Thymus (tissue), 14 donors: ENCODE results near the gene ZNF165. TPM values are rescaled to one million over a fixed set of nuclear protein-coding genes. Genes with fewer than 3 reads are reported as not detected.
"Not testable (repeated sequence)": the region's sequence is repeated elsewhere in the genome, so short reads cannot be mapped to it uniquely, and the experiment has no call there.

ENCODE experiments used
- DNase-seq, 9 donors: peaks; one replicate each; pipeline ENCODE4 v3.0.0-alpha.2; 2013; ENCODE audit warnings: low spot score in 9 of 9, low read depth in 6 of 9, missing footprints in 1 of 9
- H3K27ac ChIP-seq, 2 donors: one replicate each; pipeline ENCODE4 v1.5.1; 2013; ENCODE audit warnings: control low read depth in 1 of 2, low read depth in 1 of 2, low read length in 1 of 2, mild to moderate bottlenecking in 1 of 2, moderate library complexity in 1 of 2
- H3K27me3 ChIP-seq, 2 donors: one replicate each; pipeline ENCODE4 v1.5.1; 2013; ENCODE audit warnings: low read length in 1 of 2; ENCODE audit not compliant: control insufficient read depth in 2 of 2, insufficient read depth in 1 of 2
- H3K36me3 ChIP-seq, 2 donors: one replicate each; pipeline ENCODE4 v1.5.1; 2013; ENCODE audit warnings: low read length in 1 of 2, mild to moderate bottlenecking in 1 of 2, moderate library complexity in 1 of 2; ENCODE audit not compliant: control insufficient read depth in 2 of 2, insufficient read depth in 2 of 2
- H3K4me1 ChIP-seq, 2 donors: one replicate each; pipeline ENCODE4 v1.5.1; 2013; ENCODE audit warnings: low read length in 2 of 2; ENCODE audit not compliant: control insufficient read depth in 2 of 2, insufficient read depth in 2 of 2
- H3K4me3 ChIP-seq, 2 donors: one replicate each; pipeline ENCODE4 v1.5.1; 2013; ENCODE audit warnings: low read length in 2 of 2, control low read depth in 1 of 2, mild to moderate bottlenecking in 1 of 2
- H3K9me3 ChIP-seq, 2 donors: one replicate each; pipeline ENCODE4 v1.5.1; 2013; ENCODE audit warnings: low read length in 1 of 2, mild to moderate bottlenecking in 1 of 2; ENCODE audit not compliant: control insufficient read depth in 2 of 2, insufficient read depth in 1 of 2
- WGBS: extraction: QIAGEN DNeasy Blood & Tissue Kit; methylation state at CpG from one replicate; pipeline ENCODE4 v1.1.7; 2013; 5-methylcytosine and 5-hydroxymethylcytosine counted together
- long read RNA-seq, 10 donors: transcript quantifications; one replicate each; lab custom pipeline, GENCODE V29; 2026
- polyA plus RNA-seq: library from polyadenylated mRNA; stranded (reverse); fragments of 200-250 nt; gene quantifications from one replicate; pipeline ENCODE4 v1.2.3, GENCODE V29; 2013
- total RNA-seq: library from RNA; stranded (reverse); fragments of 120-200 nt; gene quantifications from one replicate; pipeline ENCODE4 v1.2.4, GENCODE V29; 2013
- donor health status: healthy.

ZNF165 gene
- total RNA-seq (0.99 TPM), polyA plus RNA-seq (1.6 TPM)
- long read RNA-seq, donor 1 = 0 reads
- long read RNA-seq, donor 2 = 0 reads
- long read RNA-seq, donor 3 = 0 reads
- long read RNA-seq, donor 4 = 0 reads
- long read RNA-seq, donor 5 = 0 reads
- long read RNA-seq, donor 6 = 0 reads
- long read RNA-seq, donor 7 = 0 reads
- long read RNA-seq, donor 8 = 0 reads
- long read RNA-seq, donor 9 = 0 reads
- long read RNA-seq, donor 10 = 0 reads

- not testable (repeated sequence) for DNase-seq, H3K27me3 ChIP-seq, H3K9me3 ChIP-seq, H3K36me3 ChIP-seq
- peak within 1 kb of the TSS; percentile 20 to 72 for H3K27ac ChIP-seq
- 5% methylated on average over 15 of the region's 15 CpGs for WGBS
- peak within 1 kb of the TSS; percentile 59 to 80 for H3K4me3 ChIP-seq
- H3K4me1 ChIP-seq = peaks cover 0 to 11% of the 10 kb centered on the region in 2 donors
Observed at GRCh38 chr6:28080381-28080630, at the start of gene ZNF165. ZNF165 (plus strand) TSS chr6:28080568; CDS start chr6:28085481, 4,913 bp downstream.

- H3K9me3 ChIP-seq = no peaks in the 10 kb centered on the region
- no peaks in the 10 kb centered on the region for H3K36me3 ChIP-seq
- H3K27ac ChIP-seq = no peak overlapping the region
- H3K4me1 ChIP-seq = no peaks in the 10 kb centered on the region
- H3K27me3 ChIP-seq = no peaks in the 10 kb centered on the region
- no peak for DNase-seq
- WGBS = 88% methylated on average over 4 of the region's 4 CpGs
- H3K4me3 ChIP-seq = no peak overlapping the region
Observed at GRCh38 chr6:28053584-28053983, 26.8 kb upstream of the ZNF165 start.

- H3K4me3 ChIP-seq = no peak overlapping the region
- H3K4me1 ChIP-seq = no peaks in the 10 kb centered on the region
- no peaks in the 10 kb centered on the region for H3K36me3 ChIP-seq
- no peaks in the 10 kb centered on the region for H3K27me3 ChIP-seq
- DNase-seq = no peak
- H3K9me3 ChIP-seq = no peaks in the 10 kb centered on the region
- no peak overlapping the region for H3K27ac ChIP-seq
- 20% methylated on average over 2 of the region's 2 CpGs for WGBS
Observed at GRCh38 chr6:28060405-28060804, 20.0 kb upstream of the ZNF165 start.

DNA sequence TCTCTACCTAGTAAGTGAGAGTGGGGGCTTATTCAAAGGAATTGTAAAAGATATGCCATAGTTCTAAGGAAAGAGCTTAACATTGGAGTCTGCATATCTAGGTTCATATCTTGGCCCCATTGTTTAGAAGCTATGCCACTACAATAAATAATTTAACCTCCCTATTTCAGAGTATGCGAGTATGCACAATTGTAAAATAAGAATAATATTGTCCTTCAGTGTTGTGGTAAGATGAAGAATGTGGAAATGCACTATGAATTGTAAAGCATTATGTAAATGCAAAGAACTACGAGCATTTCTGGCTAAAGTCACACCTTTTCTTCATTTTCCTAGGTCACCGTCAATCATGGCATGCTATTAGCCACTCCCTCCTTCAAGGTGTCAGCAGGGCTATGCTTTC, 16.1 kb upstream of the ZNF165 start:
- H3K9me3 ChIP-seq = no peaks in the 10 kb centered on the region
- 85% methylated on average over 3 of the region's 3 CpGs for WGBS
- no peaks in the 10 kb centered on the region for H3K36me3 ChIP-seq
- H3K27ac ChIP-seq = no peak overlapping the region
- DNase-seq = no peak
- H3K4me3 ChIP-seq = no peak overlapping the region
- H3K27me3 ChIP-seq = peaks cover 0 to 5% of the 10 kb centered on the region in 2 donors
- no peaks in the 10 kb centered on the region for H3K4me1 ChIP-seq

GRCh38 chr6:28068067-28068466, 12.3 kb upstream of the ZNF165 start:
- H3K9me3 ChIP-seq = no peaks in the 10 kb centered on the region
- H3K4me1 ChIP-seq = no peaks in the 10 kb centered on the region
- no peak for DNase-seq
- H3K27ac ChIP-seq = no peak overlapping the region
- no peaks in the 10 kb centered on the region for H3K36me3 ChIP-seq
- H3K4me3 ChIP-seq = no peak overlapping the region
- peaks cover 0 to 8% of the 10 kb centered on the region in 2 donors for H3K27me3 ChIP-seq

DNA sequence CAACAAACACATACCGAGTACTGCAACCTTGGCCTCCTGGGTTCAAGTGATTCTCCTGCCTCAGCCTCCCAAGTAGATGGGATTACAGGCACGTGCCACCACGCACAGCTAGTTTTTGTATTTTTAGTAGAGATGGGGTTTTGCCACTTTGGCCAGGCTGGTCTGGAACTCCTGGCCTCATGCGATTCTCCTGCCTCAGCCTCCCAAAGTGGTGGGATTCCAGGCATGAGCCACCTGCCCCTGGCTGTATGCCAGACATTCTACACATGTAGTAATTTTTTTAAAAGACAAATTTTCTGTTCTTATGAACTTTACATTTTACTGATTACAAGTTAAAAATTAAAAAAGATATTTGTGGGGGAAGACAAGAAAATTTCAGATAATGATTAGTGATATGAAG, 9.4 kb upstream of the ZNF165 start:
- not testable (repeated sequence) for H3K4me3 ChIP-seq, H3K27me3 ChIP-seq, H3K36me3 ChIP-seq, H3K9me3 ChIP-seq, H3K4me1 ChIP-seq, DNase-seq, H3K27ac ChIP-seq
- 89% methylated on average over 4 of the region's 4 CpGs for WGBS

DNA sequence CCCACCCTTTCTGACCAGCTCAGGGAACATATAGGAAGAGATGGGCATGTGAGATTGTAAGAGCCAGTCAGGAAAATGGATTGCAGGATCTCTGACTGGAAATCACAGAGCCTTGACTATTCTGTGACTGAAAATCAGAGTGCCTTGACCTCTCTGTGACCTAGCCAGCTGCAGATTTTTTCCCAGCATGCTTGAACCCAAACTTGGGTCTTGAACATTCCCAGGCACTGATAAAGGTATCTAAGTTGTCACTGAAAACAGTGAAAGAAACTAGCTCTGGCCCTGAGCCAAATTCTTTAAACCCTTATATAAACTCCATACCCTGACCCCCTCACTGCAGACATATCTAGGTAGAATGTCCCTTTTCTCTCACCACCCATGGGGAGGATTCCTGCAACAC, 2.3 kb upstream of the ZNF165 start:
- no peak for DNase-seq
- Histone ChIP-seq H3K27ac (no peak overlapping the region), H3K27me3 (peaks cover 0 to 2% of the 10 kb centered on the region in 2 donors), H3K9me3 (no peaks in the 10 kb centered on the region), H3K36me3 (no peaks in the 10 kb centered on the region), H3K4me3 (no peak overlapping the region), H3K4me1 (peaks cover 0 to 11% of the 10 kb centered on the region in 2 donors)

- Histone ChIP-seq H3K9me3 (no peaks in the 10 kb centered on the region), H3K4me3 (no peak overlapping the region), H3K4me1 (peaks cover 0 to 11% of the 10 kb centered on the region in 2 donors), H3K27ac (no peak overlapping the region), H3K27me3 (peaks cover 0 to 2% of the 10 kb centered on the region in 2 donors), H3K36me3 (no peaks in the 10 kb centered on the region)
- 97% methylated on average over 6 of the region's 6 CpGs for WGBS
- no peak for DNase-seq
Observed at GRCh38 chr6:28078836-28079235, 1.5 kb upstream of the ZNF165 start.

DNA sequence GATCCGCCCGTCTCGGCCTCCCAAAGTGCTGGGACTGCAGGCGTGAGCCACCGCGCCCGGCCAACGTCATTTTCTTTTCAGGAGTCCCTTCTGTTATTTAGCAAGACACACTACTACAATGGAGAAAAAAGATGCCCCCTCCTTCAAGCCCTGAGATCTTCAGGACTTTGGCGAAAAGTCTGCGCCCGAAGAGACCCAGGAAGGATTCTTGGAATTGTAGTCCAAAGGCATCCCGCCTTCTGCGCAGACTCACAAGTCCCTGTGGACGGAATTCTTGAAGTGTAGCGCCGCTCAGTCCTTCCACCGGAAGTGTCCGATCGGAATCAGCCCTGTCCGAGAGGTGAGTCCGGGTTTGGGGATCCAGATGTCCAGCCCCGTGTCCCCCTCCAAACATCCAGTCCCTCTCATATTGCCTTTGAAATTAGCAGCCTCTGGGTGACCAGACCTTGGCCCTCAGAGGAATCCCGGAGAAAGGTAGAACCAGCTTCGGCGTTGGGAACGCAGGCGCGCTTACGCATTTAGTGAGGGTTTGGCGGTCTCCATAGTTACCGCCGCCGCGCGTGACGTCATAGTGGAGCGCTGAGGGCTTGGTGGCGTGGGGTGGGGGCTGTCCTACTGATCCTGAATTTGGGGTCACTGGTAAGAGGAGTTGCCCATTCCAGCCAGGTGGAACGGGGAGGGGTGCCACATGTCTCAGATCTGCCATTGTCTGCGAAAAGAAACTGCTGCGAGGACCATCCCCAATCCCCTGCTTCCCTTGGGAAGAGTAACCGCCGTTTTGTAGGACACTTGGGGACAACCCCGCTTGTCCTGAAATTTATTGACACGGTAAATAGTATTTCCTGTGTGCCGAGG, 490 bp downstream of the ZNF165 start:
- Histone ChIP-seq H3K9me3 (no peaks in the 10 kb centered on the region), H3K4me1 (peaks cover 0 to 11% of the 10 kb centered on the region in 2 donors), H3K4me3 (peak overlapping the region; percentile 59 to 80), H3K27me3 (peaks cover 0 to 2% of the 10 kb centered on the region in 2 donors), H3K36me3 (no peaks in the 10 kb centered on the region), H3K27ac (peak overlapping the region; percentile 20 to 72)
- under 1% methylated on average over 46 of the region's 46 CpGs for WGBS
- DNase-seq = peak; percentile 79 to 95 (median 85)
